HepG2 (cell line): ENCODE results near the gene GMPPB.

Source experiments
- BCL3 ChIP-seq: sonication (generic); formaldehyde crosslinking; IDR thresholded peaks from 2 replicates; pipeline ENCODE4 v1.5.1; 2020; ENCODE audit warnings: mild to moderate bottlenecking, missing genetic modification reagents, moderate library complexity
- FOXP1 ChIP-seq, 2 experiments: fragments of 450-650 bp in 1 of 2; IDR thresholded peaks; 2 replicates each; pipeline ENCODE4 v1.6.1; 2017 to 2018; ENCODE audit warnings: antibody characterized with exemption in 1 of 2
- IKZF5 ChIP-seq: IDR thresholded peaks from 2 replicates; pipeline ENCODE4 v1.6.1; 2018; ENCODE audit warnings: missing genetic modification reagents, mild to moderate bottlenecking, missing compliant biosample characterization
- NR2F1 ChIP-seq, 2 experiments: fragments of 450-650 bp in 1 of 2; formaldehyde crosslinking in 1 of 2; IDR thresholded peaks; 2 replicates each; pipeline versions ENCODE4 v1.5.0 to v1.6.1; 2016 to 2020; ENCODE audit warnings: mild to moderate bottlenecking in 1 of 2, missing compliant biosample characterization in 1 of 2, missing genetic modification reagents in 1 of 2, moderate library complexity in 1 of 2
- POLR2A ChIP-seq, 2 experiments: IDR thresholded peaks; 2 replicates each; pipeline ENCODE4 v1.6.1; 2011; ENCODE audit warnings: low read depth in 2 of 2, low read length in 2 of 2, mild to moderate bottlenecking in 1 of 2, moderate library complexity in 1 of 2; ENCODE audit not compliant: insufficient read depth in 1 of 2
- ZBTB34 ChIP-seq: sonication (generic); formaldehyde crosslinking; IDR thresholded peaks from 2 replicates; pipeline ENCODE4 v1.8.0; 2022; ENCODE audit warnings: mild to moderate bottlenecking, missing genetic modification reagents
- TF ChIP-seq, protein P1 (sequence below): sonication (generic); formaldehyde crosslinking; IDR thresholded peaks from 2 replicates; pipeline ENCODE4 v1.5.0; 2020; ENCODE audit warnings: mild to moderate bottlenecking, missing genetic modification reagents, moderate library complexity

GRCh38 chr3:49711489-49711888, 12.3 kb downstream of the GMPPB start:
- TF ChIP-seq, protein P1, sequence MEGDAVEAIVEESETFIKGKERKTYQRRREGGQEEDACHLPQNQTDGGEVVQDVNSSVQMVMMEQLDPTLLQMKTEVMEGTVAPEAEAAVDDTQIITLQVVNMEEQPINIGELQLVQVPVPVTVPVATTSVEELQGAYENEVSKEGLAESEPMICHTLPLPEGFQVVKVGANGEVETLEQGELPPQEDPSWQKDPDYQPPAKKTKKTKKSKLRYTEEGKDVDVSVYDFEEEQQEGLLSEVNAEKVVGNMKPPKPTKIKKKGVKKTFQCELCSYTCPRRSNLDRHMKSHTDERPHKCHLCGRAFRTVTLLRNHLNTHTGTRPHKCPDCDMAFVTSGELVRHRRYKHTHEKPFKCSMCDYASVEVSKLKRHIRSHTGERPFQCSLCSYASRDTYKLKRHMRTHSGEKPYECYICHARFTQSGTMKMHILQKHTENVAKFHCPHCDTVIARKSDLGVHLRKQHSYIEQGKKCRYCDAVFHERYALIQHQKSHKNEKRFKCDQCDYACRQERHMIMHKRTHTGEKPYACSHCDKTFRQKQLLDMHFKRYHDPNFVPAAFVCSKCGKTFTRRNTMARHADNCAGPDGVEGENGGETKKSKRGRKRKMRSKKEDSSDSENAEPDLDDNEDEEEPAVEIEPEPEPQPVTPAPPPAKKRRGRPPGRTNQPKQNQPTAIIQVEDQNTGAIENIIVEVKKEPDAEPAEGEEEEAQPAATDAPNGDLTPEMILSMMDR (CRISPR knock-in tag), result no peak
- TF ChIP-seq FOXP1 (IDR thresholded peaks at IDR 0.05) (no peak), FOXP1 (CRISPR knock-in tag; IDR thresholded peaks at IDR 0.05) (no peak), IKZF5 (no peak), BCL3 (CRISPR knock-in tag) (no peak), ZBTB34 (CRISPR knock-in tag) (no peak), POLR2A (IDR thresholded peaks at IDR 0.05; ENCODE audit: insufficient read depth in 1 of 2, low read depth in 2 of 2, low read length in 2 of 2) (no peak), NR2F1 (CRISPR knock-in tag; IDR thresholded peaks at IDR 0.05) (no peak)
